OCI-LY3 (cell line): ENCODE measurements around the gene CDC45.

ENCODE experiments used
- H2AFZ ChIP-seq: fragments of 200-600, 300-600 bp; shearing (Covaris generic); 2 replicates; pipeline ENCODE4 v1.6.0; 2014; ENCODE audit warnings: antibody characterized with exemption, low read depth, low read length
- H3K27ac ChIP-seq: fragments of 200-600, 300-600 bp; sonication (generic); 2 replicates; pipeline ENCODE4 v1.5.1; 2014; ENCODE audit warnings: mild to moderate bottlenecking, low read length, moderate library complexity, mixed read lengths
- H3K27me3 ChIP-seq: fragments of 200-600, 300-600 bp; sonication (generic); 2 replicates; pipeline ENCODE4 v1.6.1; 2014; ENCODE audit warnings: low read depth, low read length, mixed read lengths
- H3K36me3 ChIP-seq: fragments of 200-600, 300-600 bp; sonication (generic); replicated peaks from 2 replicates; pipeline ENCODE3; 2014; ENCODE audit warnings: low read depth, low read length, mixed read lengths
- H3K4me1 ChIP-seq: fragments of 300-600, 200-600 bp; sonication (generic); 2 replicates; pipeline ENCODE4 v1.6.1; 2014; ENCODE audit warnings: low read length, mixed read lengths
- H3K4me2 ChIP-seq: fragments of 200-600, 300-600 bp; sonication (generic); 2 replicates; pipeline ENCODE4 v1.6.1; 2014; ENCODE audit warnings: low read length, mixed read lengths
- H3K4me3 ChIP-seq: fragments of 300-600, 200-600 bp; sonication (generic); 2 replicates; pipeline ENCODE4 v1.5.1; 2014; ENCODE audit warnings: antibody characterized with exemption, mild to moderate bottlenecking, low read length, moderate library complexity
- H3K79me2 ChIP-seq: fragments of 300-600, 200-600 bp; shearing (Covaris generic); 2 replicates; pipeline ENCODE4 v1.6.1; 2014; ENCODE audit warnings: mild to moderate bottlenecking, low read length, mixed read lengths
- H3K9ac ChIP-seq: fragments of 300-600, 200-600 bp; shearing (Covaris generic); 2 replicates; pipeline ENCODE4 v1.6.0; 2014; ENCODE audit warnings: mild to moderate bottlenecking, low read length, moderate library complexity
- H3K9me3 ChIP-seq: fragments of 200-600, 300-600 bp; shearing (Covaris generic); 2 replicates; pipeline ENCODE4 v1.6.1; 2014; ENCODE audit warnings: low read length, mixed read lengths; ENCODE audit not compliant: insufficient read depth
- H4K20me1 ChIP-seq: fragments of 200-600, 300-600 bp; sonication (generic); 2 replicates; pipeline ENCODE4 v1.6.1; 2016; ENCODE audit warnings: low read length, mixed read lengths; ENCODE audit not compliant: insufficient read depth
- CTCF ChIP-seq: fragments of 200-600, 300-600 bp; sonication (generic); IDR thresholded peaks from 2 replicates; pipeline ENCODE4 v1.5.1; 2014; ENCODE audit warnings: antibody characterized with exemption, low read length, low read depth
- EZH2phosphoT487 ChIP-seq: fragments of 200-600 bp; shearing (Covaris generic); IDR thresholded peaks from 2 replicates; pipeline ENCODE4 v1.6.1; 2018; ENCODE audit warnings: antibody characterized with exemption, mixed run types, low read depth

Gene CDC45

GRCh38 chr22:19453718-19454117 is 26.0 kb upstream of the CDC45 start:
- Histone ChIP-seq H3K79me2 (peaks cover 2% of the 10 kb centered on the region), H3K36me3 (peaks cover 56% of the 10 kb centered on the region), H3K4me2 (no peak overlapping the region), H3K27me3 (no peaks in the 10 kb centered on the region), H3K4me3 (no peak overlapping the region), H3K9me3 (no peaks in the 10 kb centered on the region), H3K4me1 (peaks cover 9% of the 10 kb centered on the region), H3K9ac (no peak overlapping the region), H2AFZ (no peak overlapping the region), H4K20me1 (no peaks in the 10 kb centered on the region), H3K27ac (no peak overlapping the region)
- TF ChIP-seq CTCF = no peak
- no peak for TF ChIP-seq EZH2phosphoT487

- H3K9me3 ChIP-seq = no peaks in the 10 kb centered on the region
- no peak overlapping the region for H3K9ac ChIP-seq
- H3K79me2 ChIP-seq = no peaks in the 10 kb centered on the region
- H3K27me3 ChIP-seq = no peaks in the 10 kb centered on the region
- no peak overlapping the region for H3K4me2 ChIP-seq
- peaks cover 5% of the 10 kb centered on the region for H3K4me1 ChIP-seq
- TF ChIP-seq EZH2phosphoT487 = no peak
- no peak for TF ChIP-seq CTCF
- H4K20me1 ChIP-seq = no peaks in the 10 kb centered on the region
- no peak overlapping the region for H2AFZ ChIP-seq
- no peak overlapping the region for H3K4me3 ChIP-seq
- H3K36me3 ChIP-seq = peaks cover 59% of the 10 kb centered on the region
- no peak overlapping the region for H3K27ac ChIP-seq
Observed at GRCh38 chr22:19454156-19454555, 25.6 kb upstream of the CDC45 start.

- Histone ChIP-seq H3K9ac (no peak overlapping the region), H4K20me1 (no peaks in the 10 kb centered on the region), H3K27ac (no peak overlapping the region), H3K36me3 (peaks cover 53% of the 10 kb centered on the region), H3K27me3 (no peaks in the 10 kb centered on the region), H3K4me1 (no peaks in the 10 kb centered on the region), H3K4me2 (no peak overlapping the region), H3K79me2 (no peaks in the 10 kb centered on the region), H3K9me3 (no peaks in the 10 kb centered on the region), H3K4me3 (no peak overlapping the region), H2AFZ (no peak overlapping the region)
- no peak for TF ChIP-seq EZH2phosphoT487
- TF ChIP-seq CTCF = no peak
Observed at GRCh38 chr22:19455033-19455432, 24.7 kb upstream of the CDC45 start.

- Histone ChIP-seq H3K9me3 (no peaks in the 10 kb centered on the region), H3K4me1 (no peaks in the 10 kb centered on the region), H3K36me3 (peaks cover 52% of the 10 kb centered on the region), H2AFZ (no peak overlapping the region), H4K20me1 (no peaks in the 10 kb centered on the region), H3K27ac (no peak overlapping the region), H3K4me3 (no peak overlapping the region), H3K79me2 (no peaks in the 10 kb centered on the region), H3K27me3 (no peaks in the 10 kb centered on the region), H3K9ac (no peak overlapping the region), H3K4me2 (no peak overlapping the region)
- TF ChIP-seq CTCF (no peak), EZH2phosphoT487 (no peak)
Observed at GRCh38 chr22:19455585-19456370, 23.9 kb upstream of the CDC45 start.
